Measurements from ENCODE around the gene SHANK2. TPM values are rescaled to one million over a fixed set of nuclear protein-coding genes. Genes with fewer than 3 reads are reported as not detected.

Gene SHANK2
- total RNA-seq, 4 donors from 2014 or later: 26.2 to 95.5 (median 45.1) TPM

DNA sequence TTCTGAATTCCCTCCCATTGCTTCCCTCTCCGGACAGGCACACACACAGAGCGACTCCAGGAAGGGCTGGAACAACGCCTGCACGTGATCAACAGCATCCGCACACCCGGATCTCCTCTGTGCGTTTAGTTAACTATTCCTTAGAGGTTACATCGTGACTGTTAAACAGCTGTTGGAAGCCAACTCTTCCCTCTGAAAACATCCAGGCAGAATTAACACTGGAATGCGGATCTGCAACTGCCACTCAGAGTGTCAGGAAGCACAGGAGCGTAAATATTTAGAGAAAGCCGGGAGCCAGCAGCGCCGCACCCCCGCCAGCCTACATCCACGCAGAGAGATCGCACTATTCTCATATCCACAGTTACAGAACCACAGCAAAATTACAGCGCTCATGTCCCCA is 46.2 kb downstream of the SHANK2 start:
- in situ Hi-C loops (cut with MboI; ENCODE audit: low pct_ligation_motif_present in 1 of 4, low pct_unique_long_range_greater_than_20kb in 1 of 4, low sequenced_read_pairs in 3 of 4) (no loop called here), intact Hi-C loops (cut with DNase I; ENCODE audit: low total_unique reads) (no loop called here)
- Histone ChIP-seq H3K4me3 (no peak overlapping the region), H3K9me3 (no peaks in the 10 kb centered on the region), H3K4me1 (peaks cover 0 to 11% (median 5%) of the 10 kb centered on the region in 4 donors), H3K27ac (peak overlapping the region in 2 of 4 donors; percentile 22 to 46), H3K36me3 (no peaks in the 10 kb centered on the region), H3K27me3 (no peaks in the 10 kb centered on the region)
- peak; percentile 33 for DNase-seq
- 34 to 43% methylated on average over 7 to 17 of the region's 17 CpGs for WGBS, 2 donors (ENCODE audit: low coverage in 1 of 2)
- peak in 1 of 3 donors; percentile 11 for TF ChIP-seq POLR2AphosphoS5 (IDR thresholded peaks at IDR 0.05)
- TF ChIP-seq POLR2A (IDR thresholded peaks at IDR 0.05): no peak

DNA sequence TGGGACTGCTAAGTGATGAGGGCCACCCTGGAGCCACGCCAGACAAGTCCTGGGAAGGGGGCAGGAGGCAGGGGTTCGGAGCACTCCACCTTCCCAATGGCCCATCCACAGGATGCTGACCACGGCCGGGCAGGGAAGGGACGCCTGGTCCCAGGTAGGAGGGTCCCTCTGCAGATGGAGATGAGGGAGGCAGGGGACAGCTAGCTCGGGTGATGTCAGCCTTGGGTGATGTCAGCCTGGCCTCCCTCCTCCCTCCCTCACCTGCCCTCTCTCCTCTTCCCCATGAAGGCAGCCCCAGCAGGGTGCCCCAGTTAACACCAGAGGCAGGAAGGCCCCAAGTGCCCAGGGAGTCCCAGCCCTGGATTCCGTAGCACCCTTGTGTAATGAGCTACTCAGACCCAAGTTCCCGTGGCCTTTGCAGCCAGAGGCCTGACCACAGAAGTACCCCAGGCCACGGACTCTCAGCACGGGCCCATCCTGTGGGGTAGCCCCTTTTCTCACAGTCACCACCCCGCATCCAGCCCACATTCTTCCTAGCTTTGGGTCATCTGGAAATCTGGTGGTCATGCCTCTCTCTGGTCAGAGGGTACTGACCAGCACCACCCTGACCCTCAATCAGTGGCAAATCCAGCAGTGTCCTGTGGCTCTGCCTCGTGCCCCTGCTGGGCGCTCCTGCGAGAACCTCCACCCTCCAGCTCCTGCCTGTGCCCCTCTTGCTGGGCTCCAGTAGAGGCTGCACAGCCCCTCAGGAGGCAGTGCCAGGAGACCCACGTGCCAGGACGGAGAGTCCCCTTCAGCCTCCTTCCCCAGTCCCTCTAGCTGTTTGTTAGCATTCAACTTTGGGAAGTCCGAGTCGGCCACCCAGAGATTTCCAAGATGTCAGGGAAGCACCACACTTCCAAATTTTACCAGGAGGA is 47.4 kb downstream of the SHANK2 start:
- Histone ChIP-seq H3K9me3 (no peaks in the 10 kb centered on the region), H3K27ac (no peak overlapping the region), H3K4me1 (peaks cover 0 to 11% (median 5%) of the 10 kb centered on the region in 4 donors), H3K4me3 (no peak overlapping the region), H3K27me3 (no peaks in the 10 kb centered on the region), H3K36me3 (no peaks in the 10 kb centered on the region)
- intact Hi-C loops (cut with DNase I; ENCODE audit: low total_unique reads) (loop anchor here (1.0 kb wide), 1 partner anchor 24 kb away; no protein-coding TSS in a partner anchor), in situ Hi-C loops (cut with MboI; ENCODE audit: low pct_ligation_motif_present in 1 of 4, low pct_unique_long_range_greater_than_20kb in 1 of 4, low sequenced_read_pairs in 3 of 4) (no loop called here)
- TF ChIP-seq POLR2AphosphoS5 (IDR thresholded peaks at IDR 0.05) (no peak), POLR2A (IDR thresholded peaks at IDR 0.05) (no peak), EP300 (IDR thresholded peaks at IDR 0.05; ENCODE audit: low read depth) (no peak)
- TF ChIP-seq, protein P1, sequence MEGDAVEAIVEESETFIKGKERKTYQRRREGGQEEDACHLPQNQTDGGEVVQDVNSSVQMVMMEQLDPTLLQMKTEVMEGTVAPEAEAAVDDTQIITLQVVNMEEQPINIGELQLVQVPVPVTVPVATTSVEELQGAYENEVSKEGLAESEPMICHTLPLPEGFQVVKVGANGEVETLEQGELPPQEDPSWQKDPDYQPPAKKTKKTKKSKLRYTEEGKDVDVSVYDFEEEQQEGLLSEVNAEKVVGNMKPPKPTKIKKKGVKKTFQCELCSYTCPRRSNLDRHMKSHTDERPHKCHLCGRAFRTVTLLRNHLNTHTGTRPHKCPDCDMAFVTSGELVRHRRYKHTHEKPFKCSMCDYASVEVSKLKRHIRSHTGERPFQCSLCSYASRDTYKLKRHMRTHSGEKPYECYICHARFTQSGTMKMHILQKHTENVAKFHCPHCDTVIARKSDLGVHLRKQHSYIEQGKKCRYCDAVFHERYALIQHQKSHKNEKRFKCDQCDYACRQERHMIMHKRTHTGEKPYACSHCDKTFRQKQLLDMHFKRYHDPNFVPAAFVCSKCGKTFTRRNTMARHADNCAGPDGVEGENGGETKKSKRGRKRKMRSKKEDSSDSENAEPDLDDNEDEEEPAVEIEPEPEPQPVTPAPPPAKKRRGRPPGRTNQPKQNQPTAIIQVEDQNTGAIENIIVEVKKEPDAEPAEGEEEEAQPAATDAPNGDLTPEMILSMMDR (IDR thresholded peaks at IDR 0.05): no peak
- 82 to 86% methylated on average over 4 to 18 of the region's 18 CpGs for WGBS, 2 donors (ENCODE audit: low coverage in 1 of 2)
- DNase-seq: no peak

GRCh38 chr11:71204294-71204693 is 48.1 kb downstream of the SHANK2 start:
- intact Hi-C loops (cut with DNase I; ENCODE audit: low total_unique reads): no loop called here
- Histone ChIP-seq H3K27me3 (no peaks in the 10 kb centered on the region), H3K9me3 (no peaks in the 10 kb centered on the region), H3K4me3 (no peak overlapping the region), H3K27ac (no peak overlapping the region), H3K36me3 (no peaks in the 10 kb centered on the region), H3K4me1 (peaks cover 0 to 11% (median 5%) of the 10 kb centered on the region in 4 donors)
- in situ Hi-C loops (cut with MboI; ENCODE audit: low pct_ligation_motif_present in 1 of 4, low pct_unique_long_range_greater_than_20kb in 1 of 4, low sequenced_read_pairs in 3 of 4): no loop called here
- TF ChIP-seq EP300 (IDR thresholded peaks at IDR 0.05; ENCODE audit: low read depth) (no peak), POLR2AphosphoS5 (IDR thresholded peaks at IDR 0.05) (no peak), POLR2A (IDR thresholded peaks at IDR 0.05) (no peak)
- TF ChIP-seq, protein P1 (IDR thresholded peaks at IDR 0.05): no peak
- no peak for DNase-seq
- 69% methylated on average over 16 of the region's 16 CpGs; no CpG with 5 or more reads in 1 of the 2 donors for WGBS, 2 donors (ENCODE audit: low coverage in 1 of 2)

GRCh38 chr11:71203681-71204080 is 48.7 kb downstream of the SHANK2 start:
- Histone ChIP-seq H3K4me3 (no peak overlapping the region), H3K4me1 (peaks cover 0 to 11% (median 5%) of the 10 kb centered on the region in 4 donors), H3K27me3 (no peaks in the 10 kb centered on the region), H3K27ac (no peak overlapping the region), H3K36me3 (no peaks in the 10 kb centered on the region), H3K9me3 (no peaks in the 10 kb centered on the region)
- in situ Hi-C loops (cut with MboI; ENCODE audit: low pct_ligation_motif_present in 1 of 4, low pct_unique_long_range_greater_than_20kb in 1 of 4, low sequenced_read_pairs in 3 of 4): no loop called here
- no peak for DNase-seq
- 96% methylated on average over 11 of the region's 11 CpGs; no CpG with 5 or more reads in 1 of the 2 donors for WGBS, 2 donors (ENCODE audit: low coverage in 1 of 2)
- intact Hi-C loops (cut with DNase I; ENCODE audit: low total_unique reads): no loop called here
- TF ChIP-seq POLR2A (IDR thresholded peaks at IDR 0.05) (no peak), POLR2AphosphoS5 (IDR thresholded peaks at IDR 0.05) (no peak), EP300 (IDR thresholded peaks at IDR 0.05; ENCODE audit: low read depth) (no peak)
- TF ChIP-seq, protein P1 (IDR thresholded peaks at IDR 0.05): no peak
